Adrenal gland (tissue), 12 donors: Measurements from ENCODE around the gene DYNC1I2. TPM values are rescaled to one million over a fixed set of nuclear protein-coding genes. Genes with fewer than 3 reads are reported as not detected.

Source experiments
- DNase-seq, 7 donors: peaks; one replicate each; pipeline ENCODE4 v3.0.0-alpha.2; 2019 to 2020
- H3K27ac ChIP-seq, 5 donors: fragments of 200-600 bp; sonication (generic) in 4 of 5; 1 replicate in 3 of 5; 2 replicates in 2 of 5; pipeline versions ENCODE4 v1.5.1 to v1.8.0; 2016 to 2020; ENCODE audit warnings: mild to moderate bottlenecking in 1 of 5
- H3K27me3 ChIP-seq: fragments of 200-600 bp; 2 replicates; pipeline ENCODE4 v1.8.0; 2021
- H3K36me3 ChIP-seq, 2 donors: fragments of 200-600 bp; replicated peaks in 1 of 2; 1 replicate in 1 of 2; 2 replicates in 1 of 2; pipeline versions ENCODE4 v1.5.1 to v1.8.0; 2018 to 2022
- H3K4me1 ChIP-seq, 2 donors: fragments of 200-600 bp; replicated peaks in 1 of 2; 1 replicate in 1 of 2; 2 replicates in 1 of 2; pipeline versions ENCODE4 v1.5.1 to v1.8.0; 2018 to 2021
- H3K4me3 ChIP-seq, 4 donors: fragments of 200-600 bp; sonication (generic) in 3 of 4; one replicate each; pipeline ENCODE4 v1.5.1; 2016 to 2018
- H3K9me3 ChIP-seq, 3 donors: fragments of 200-600 bp; sonication (generic) in 1 of 3; replicated peaks in 1 of 3; 1 replicate in 2 of 3; 2 replicates in 1 of 3; pipeline versions ENCODE4 v1.5.1 to v1.8.0; 2016 to 2021
- CTCF ChIP-seq, 6 experiments: fragments of 450-650 bp in 4 of 6; fragments of 200-600 bp in 2 of 6; sonication (generic) in 1 of 6; IDR thresholded peaks; 1 replicate in 5 of 6; 2 replicates in 1 of 6; pipeline versions ENCODE4 v1.5.1 to v1.8.0; 2016 to 2021; ENCODE audit warnings: antibody characterized with exemption in 6 of 6, mild to moderate bottlenecking in 2 of 6, moderate library complexity in 1 of 6
- POLR2A ChIP-seq, 2 donors: fragments of 450-650 bp; IDR thresholded peaks; one replicate each; pipeline ENCODE4 v1.6.1; 2017; ENCODE audit warnings: antibody characterized with exemption in 2 of 2, mild to moderate bottlenecking in 2 of 2, moderate library complexity in 1 of 2
- WGBS, 4 donors: extraction: QIAGEN DNeasy Blood & Tissue Kit in 2 of 4; methylation state at CpG; one replicate each; pipeline versions ENCODE4 v1.1.5 to v1.1.7; 2013 to 2017; 5-methylcytosine and 5-hydroxymethylcytosine counted together
- intact Hi-C, 2 donors: fragments of 100-400 bp; cut with DNase I; formaldehyde crosslinking; loops; one replicate each; pipeline versions ENCODE4 v1.14.1 to v1.15.0; 2022 to 2023
- polyA plus RNA-seq, 3 donors: library from polyadenylated mRNA; stranded (reverse); fragments of 200-250 nt in 2 of 3; fragments of 350-450 nt in 1 of 3; fragmentation: Illumina TruSeq in 1 of 3; extraction: RNeasy Lipid Tissue Mini Kit (QIAGEN cat#74804) in 1 of 3; gene quantifications; one replicate each; pipeline ENCODE4 v1.2.3, GENCODE V29; 2013 to 2014
- total RNA-seq, 9 donors: library from RNA; depleted of rRNA in 4 of 9; stranded (reverse); fragments of >200 nt in 4 of 9; fragments of 120-200 nt in 1 of 9; fragmentation: NEBNext Ultra II Directional in 1 of 9; extraction: Animal tissue kit (Norgen Biotek cat#: 25700) in 1 of 9; gene quantifications; one replicate each; pipeline versions ENCODE4 v1.1.0 to v1.2.4, GENCODE V29; 2013 to 2023
- donor health status: healthy with polysubstance abuse.
- donor health status: Bipolar disorder and iron deficiency.
- donor health status: DM: yes; HTN: yes; CAD: no.
- donor health status: DM: no; HTN: no; CAD: no.
- donor health status: DM: no; HTN: no; CAD: no.
- donor health status: DM: yes; HTN: yes; CAD: no.

DYNC1I2 gene
- total and polyA plus RNA-seq, 12 donors, result 55.5 to 146 (median 87.3) TPM

- H3K9me3 ChIP-seq, result no peaks in the 10 kb centered on the region
- intact Hi-C loops, result no loop called here
- TF ChIP-seq CTCF (IDR thresholded peaks at IDR 0.05) (no peak), POLR2A (IDR thresholded peaks at IDR 0.05) (no peak)
- 66 to 75% (median 71%) methylated on average over 4 of the region's 4 CpGs for WGBS, 4 donors
- H3K4me1 ChIP-seq, result no peaks in the 10 kb centered on the region
- no peak overlapping the region for H3K4me3 ChIP-seq
- DNase-seq, result no peak
- H3K27me3 ChIP-seq, result no peaks in the 10 kb centered on the region
- no peak overlapping the region for H3K27ac ChIP-seq
- H3K36me3 ChIP-seq, result peaks cover 0 to 26% of the 10 kb centered on the region in 2 donors
Measured at GRCh38 chr2:171794918-171795317, 107.6 kb downstream of the DYNC1I2 start.

Other genes starting within 250 kb of the DYNC1I2 start
- gene CYBRD1, start 165.0 kb upstream of the DYNC1I2 start, total RNA-seq, result 100 to 1,000 TPM in 7 of 9 donors, 10 to 100 TPM in 2; 17.6 to 346 (median 233) TPM
- 10 to 100 TPM; 45.6 to 67.9 (median 62.3) TPM for gene CYBRD1, start 165.0 kb upstream of the DYNC1I2 start, polyA plus RNA-seq
- 10 to 100 TPM in 8 of 9 donors, 1 to 10 TPM in 1; 9.2 to 26.0 (median 19.6) TPM for gene SLC25A12, start 206.8 kb downstream of the DYNC1I2 start, total RNA-seq
- gene SLC25A12, start 206.8 kb downstream of the DYNC1I2 start, polyA plus RNA-seq, result 10 to 100 TPM; 20.9 to 22.2 (median 22.0) TPM
- 10 to 100 TPM; 19.8 to 47.5 (median 36.4) TPM for gene HAT1, start 235.0 kb downstream of the DYNC1I2 start, total RNA-seq
- gene HAT1, start 235.0 kb downstream of the DYNC1I2 start, polyA plus RNA-seq, result 100 to 1,000 TPM in 1 of 3 donors, 10 to 100 TPM in 1, 1 to 10 TPM in 1; 9.3 to 103 (median 13.0) TPM